ENCODE data around the gene CTR9.

CTR9 gene

GRCh38 chr11:10750838-10751580, at the start of gene CTR9:
Gene CTR9, plus strand, starts transcription at chr11:10751246. Its CDS starts 167 bp downstream, at chr11:10751413.
- peak; percentile 72 for DNase-seq (ENCODE audit: low spot score)

- DNase-seq (ENCODE audit: low spot score), result no peak
Measured at GRCh38 chr11:10701982-10702381, 49.1 kb upstream of the CTR9 start.

- no peak for DNase-seq (ENCODE audit: low spot score)
Measured at GRCh38 chr11:10708131-10708530, 42.9 kb upstream of the CTR9 start.

GRCh38 chr11:10709299-10710086, 41.6 kb upstream of the CTR9 start:
- no peak for DNase-seq (ENCODE audit: low spot score)

GRCh38 chr11:10715571-10715970, 35.5 kb upstream of the CTR9 start:
- no peak for DNase-seq (ENCODE audit: low spot score)

GRCh38 chr11:10716122-10716521, 34.9 kb upstream of the CTR9 start:
- no peak for DNase-seq (ENCODE audit: low spot score)

GRCh38 chr11:10716543-10717259, 34.3 kb upstream of the CTR9 start:
- DNase-seq (ENCODE audit: low spot score), result no peak

GRCh38 chr11:10719616-10720015, 31.4 kb upstream of the CTR9 start:
- no peak for DNase-seq (ENCODE audit: low spot score)

GRCh38 chr11:10720881-10721376, 30.1 kb upstream of the CTR9 start:
- no peak for DNase-seq (ENCODE audit: low spot score)

GRCh38 chr11:10722307-10722706, 28.7 kb upstream of the CTR9 start:
- DNase-seq (ENCODE audit: low spot score), result no peak

GRCh38 chr11:10725114-10725906, 25.7 kb upstream of the CTR9 start:
- DNase-seq (ENCODE audit: low spot score), result peak; percentile 57

GRCh38 chr11:10725907-10726253, 25.2 kb upstream of the CTR9 start:
- DNase-seq (ENCODE audit: low spot score), result no peak

GRCh38 chr11:10727146-10727851, 23.7 kb upstream of the CTR9 start:
- DNase-seq (ENCODE audit: low spot score), result no peak

- no peak for DNase-seq (ENCODE audit: low spot score)
Measured at GRCh38 chr11:10728154-10728553, 22.9 kb upstream of the CTR9 start.

- DNase-seq (ENCODE audit: low spot score), result no peak
Measured at GRCh38 chr11:10728789-10729472, 22.1 kb upstream of the CTR9 start.

GRCh38 chr11:10730151-10730550, 20.9 kb upstream of the CTR9 start:
- DNase-seq (ENCODE audit: low spot score), result no peak

GRCh38 chr11:10731064-10731680, 19.9 kb upstream of the CTR9 start:
- DNase-seq (ENCODE audit: low spot score), result no peak

- peak; percentile 85 for DNase-seq (ENCODE audit: low spot score)
Measured at GRCh38 chr11:10735481-10736475, 15.3 kb upstream of the CTR9 start.

Measured in COLO829 (cell line).